RWPE1 (cell line): ENCODE results near the gene PXDN.

Source experiments
- CTCF ChIA-PET: fragments of 350-600 bp; sonication (Branson Sonifier 250); formaldehyde crosslinking; extraction: SDS; loops from one replicate; lab custom pipeline; 2021; lab: Yijun Ruan, JAX
- POLR2A ChIA-PET: fragments of 400-600 bp; formaldehyde crosslinking; extraction: SDS; loops from one replicate; lab custom pipeline; 2020; ENCODE audit warnings: antibody characterized with exemption; ENCODE audit not compliant: low non-redundant PET; lab: Yijun Ruan, JAX
- DNase-seq: peaks from one replicate; pipeline ENCODE4 v3.0.0; 2012; ENCODE audit warnings: low spot score
- H3K27ac ChIP-seq: fragments of 450-650 bp; 2 replicates; pipeline ENCODE4 v1.5.1; 2017
- CTCF ChIP-seq: fragments of 450-650 bp; conservative IDR thresholded peaks from 2 replicates; pipeline ENCODE4 v1.5.1; 2017; ENCODE audit warnings: low read depth, mild to moderate bottlenecking

The PXDN gene

GRCh38 chr2:1731963-1732768, 12.1 kb downstream of the PXDN start:
- peak overlapping the region; percentile 99 for H3K27ac ChIP-seq
- no peak for TF ChIP-seq CTCF
- POLR2A ChIA-PET = no interaction called here
- CTCF ChIA-PET = no interaction called here
- DNase-seq = no peak

GRCh38 chr2:1731447-1731962, 12.8 kb downstream of the PXDN start:
- DNase-seq = no peak
- ChIA-PET CTCF (interaction anchor here (0.5 to 1.2 kb wide), 4 partner anchors 38 to 146 kb away, joined by 3 to 5 read pairs (median 3); no protein-coding TSS in a partner anchor), POLR2A (no interaction called here)
- no peak for TF ChIP-seq CTCF
- peak overlapping the region; percentile 99 for H3K27ac ChIP-seq

GRCh38 chr2:1730015-1730927, 14.0 kb downstream of the PXDN start:
- no peak for TF ChIP-seq CTCF
- CTCF ChIA-PET = interaction anchor here (0.6 to 1.2 kb wide), 3 partner anchors 21 to 39 kb away, joined by 3 read pairs; no protein-coding TSS in a partner anchor
- POLR2A ChIA-PET = no interaction called here
- DNase-seq = peak; percentile 36
- H3K27ac ChIP-seq = peak overlapping the region; percentile 99

- ChIA-PET POLR2A (no interaction called here), CTCF (interaction anchor here (1.1 kb wide), 1 partner anchor 12 kb away, joined by 4 read pairs; no protein-coding TSS in a partner anchor)
- TF ChIP-seq CTCF = no peak
- peak overlapping the region; percentile 80 for H3K27ac ChIP-seq
- no peak for DNase-seq
Measured at GRCh38 chr2:1729242-1729641, 15.1 kb downstream of the PXDN start.

- CTCF ChIA-PET = interaction anchor here (1.1 kb wide), 1 partner anchor 12 kb away, joined by 4 read pairs; no protein-coding TSS in a partner anchor
- DNase-seq = no peak
- H3K27ac ChIP-seq = peak overlapping the region; percentile 80
- no peak for TF ChIP-seq CTCF
- POLR2A ChIA-PET = no interaction called here
Measured at GRCh38 chr2:1728821-1729220, 15.5 kb downstream of the PXDN start.
